Anterior cingulate cortex (tissue), 58 donors: ENCODE measurements around the gene SYS1.

ENCODE experiments used
- DNase-seq, 58 donors: peaks; one replicate each; lab custom pipeline; 2025; lab: John Stamatoyannopoulos, UW

The SYS1 gene

GRCh38 chr20:45362804-45363610 is at the start of gene SYS1:
Gene SYS1, plus strand, starts transcription at chr20:45363156. Its CDS starts 376 bp downstream, at chr20:45363532.
- DNase-seq, result peak; percentile 81 to 99 (median 97)

DNA sequence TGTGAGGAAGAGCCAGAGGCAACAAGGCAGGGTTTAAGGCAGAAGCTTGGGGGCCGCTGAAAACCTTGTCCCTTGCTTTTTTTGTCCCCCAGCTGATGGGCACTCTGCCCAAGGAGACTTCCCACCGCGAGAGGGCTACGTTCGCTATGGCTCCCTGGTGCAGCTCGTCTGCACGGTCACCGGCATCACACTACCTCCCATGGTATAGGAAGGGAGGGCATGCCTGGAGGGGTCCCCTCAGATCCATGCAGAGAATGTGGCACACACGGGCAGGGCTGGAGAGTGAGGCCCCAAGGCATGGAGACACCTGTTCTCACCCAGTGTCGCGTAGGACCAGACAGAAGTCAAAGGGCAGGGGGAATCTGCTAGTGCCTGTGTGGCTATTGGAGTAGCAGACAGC is 49.0 kb upstream of the SYS1 start:
- DNase-seq, result no peak

DNA sequence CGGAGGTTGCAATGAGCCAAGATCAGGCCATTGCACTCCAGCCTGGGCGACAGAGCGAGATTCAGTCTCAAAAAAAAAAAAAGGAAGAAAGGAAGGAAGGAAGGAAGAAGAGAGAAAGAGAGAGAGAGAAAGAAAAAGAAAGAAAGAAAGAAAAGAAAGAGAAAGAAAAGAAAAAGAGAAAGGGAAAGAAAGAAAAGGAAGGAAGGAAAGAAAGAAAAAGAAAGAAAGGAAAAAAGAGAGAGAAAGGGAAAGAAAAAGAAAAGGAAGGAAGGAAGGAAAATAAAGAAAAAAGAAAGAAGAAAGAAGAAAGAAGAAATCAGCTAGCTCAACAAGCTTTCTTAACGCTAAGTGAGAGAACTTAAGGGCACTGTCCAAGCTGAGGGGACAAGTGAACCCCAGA is 47.3 kb upstream of the SYS1 start:
- no peak for DNase-seq

GRCh38 chr20:45316150-45317080 is 46.5 kb upstream of the SYS1 start:
- DNase-seq, result no peak

GRCh38 chr20:45317826-45318225 is 45.1 kb upstream of the SYS1 start:
- DNase-seq, result no peak

GRCh38 chr20:45318386-45318939 is 44.5 kb upstream of the SYS1 start:
- DNase-seq, result no peak

- DNase-seq, result no peak
Observed at GRCh38 chr20:45318948-45319347, 44.0 kb upstream of the SYS1 start.

DNA sequence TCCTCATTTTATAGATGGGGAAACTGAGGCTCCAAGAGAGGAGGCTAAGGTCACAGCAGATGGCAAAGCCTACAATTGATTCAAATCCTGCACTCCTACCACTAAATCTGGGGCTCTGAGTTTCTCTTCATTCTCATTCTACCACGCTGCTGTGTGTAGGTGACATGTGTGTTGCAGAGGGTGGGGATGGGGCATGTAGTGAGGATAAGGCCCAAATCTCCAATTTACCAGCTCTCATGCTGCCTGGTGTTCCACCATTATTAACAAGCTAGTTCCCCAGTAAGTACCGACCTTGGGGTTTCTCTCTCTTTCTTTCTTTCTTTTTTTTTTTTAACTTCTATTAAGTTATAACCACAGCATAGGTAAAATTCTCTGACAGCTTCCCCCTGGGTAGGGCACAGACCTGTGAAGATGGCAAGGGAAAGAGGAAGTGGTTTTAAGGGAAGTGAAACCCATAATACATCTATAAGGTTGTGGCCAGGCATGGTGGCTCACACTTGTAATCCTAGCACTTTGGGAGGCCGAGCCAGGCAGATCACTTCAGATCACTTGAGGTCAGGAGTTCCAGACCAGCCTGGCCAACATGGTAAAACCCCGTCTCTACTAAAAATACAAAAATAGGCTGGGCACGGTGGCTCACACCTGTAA is 41.9 kb upstream of the SYS1 start:
- no peak for DNase-seq

GRCh38 chr20:45322952-45323383 is 40.0 kb upstream of the SYS1 start:
- peak in 45 of 58 donors; percentile 11 to 73 (median 48) for DNase-seq

DNA sequence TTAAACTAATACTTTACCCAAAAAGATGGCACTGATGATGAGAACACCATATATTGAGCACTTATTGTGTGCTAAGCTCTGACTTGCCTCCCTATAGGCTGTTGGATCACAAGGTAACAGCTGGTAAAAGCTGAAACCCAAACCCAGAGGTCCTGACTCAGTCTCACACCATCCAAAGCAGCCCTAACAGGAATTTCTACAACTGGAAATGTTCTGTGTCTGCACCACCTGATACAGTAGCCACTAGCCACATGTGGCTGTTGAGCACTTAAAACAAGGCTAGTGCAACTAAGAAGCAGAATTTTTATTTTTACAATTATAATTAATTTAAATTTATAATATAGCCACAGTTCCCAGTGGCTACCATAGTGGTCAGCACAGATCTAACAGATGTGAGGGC is 39.2 kb upstream of the SYS1 start:
- no peak for DNase-seq

GRCh38 chr20:45325371-45325770 is 37.6 kb upstream of the SYS1 start:
- no peak for DNase-seq

DNA sequence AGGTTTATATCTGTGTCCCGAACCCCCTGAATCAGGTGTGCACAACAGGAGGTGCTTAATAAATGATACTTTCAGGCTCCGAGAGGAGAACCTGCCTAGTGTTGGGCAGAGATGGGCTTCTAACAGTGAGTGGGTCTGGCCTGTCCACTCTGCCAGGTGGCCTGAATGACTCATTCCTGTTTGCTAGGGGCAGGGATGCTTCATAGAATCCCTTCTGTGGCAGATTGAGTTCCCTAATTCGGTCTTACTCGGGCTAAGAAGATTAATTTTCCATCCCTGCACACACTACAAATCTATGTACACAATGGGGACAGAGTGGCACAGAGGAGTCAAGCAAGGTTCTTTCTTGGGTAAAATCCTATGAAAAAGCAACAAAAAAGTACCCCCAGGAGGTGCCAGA is 34.5 kb upstream of the SYS1 start:
- DNase-seq, result no peak

- no peak for DNase-seq
Observed at GRCh38 chr20:45329497-45330319, 33.2 kb upstream of the SYS1 start.

DNA sequence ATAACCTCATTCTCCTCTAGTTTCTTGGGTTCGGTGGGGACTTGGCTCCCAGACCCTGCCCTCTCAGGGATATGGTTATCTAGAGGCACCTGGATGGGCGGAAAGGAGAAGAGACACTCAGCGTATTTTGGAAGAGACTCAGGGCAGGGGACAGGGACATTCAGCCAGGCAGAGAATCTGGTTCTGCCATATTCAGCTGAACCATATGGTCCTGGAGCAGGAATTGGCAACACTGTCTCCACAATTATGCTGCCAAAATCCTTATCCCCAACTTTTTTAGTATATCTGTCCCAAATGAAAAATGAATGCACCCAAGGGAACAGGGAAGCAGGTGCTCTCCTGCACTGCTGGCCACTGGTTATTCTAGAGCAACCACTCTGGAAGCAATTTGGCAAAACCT is 32.5 kb upstream of the SYS1 start:
- no peak for DNase-seq

DNA sequence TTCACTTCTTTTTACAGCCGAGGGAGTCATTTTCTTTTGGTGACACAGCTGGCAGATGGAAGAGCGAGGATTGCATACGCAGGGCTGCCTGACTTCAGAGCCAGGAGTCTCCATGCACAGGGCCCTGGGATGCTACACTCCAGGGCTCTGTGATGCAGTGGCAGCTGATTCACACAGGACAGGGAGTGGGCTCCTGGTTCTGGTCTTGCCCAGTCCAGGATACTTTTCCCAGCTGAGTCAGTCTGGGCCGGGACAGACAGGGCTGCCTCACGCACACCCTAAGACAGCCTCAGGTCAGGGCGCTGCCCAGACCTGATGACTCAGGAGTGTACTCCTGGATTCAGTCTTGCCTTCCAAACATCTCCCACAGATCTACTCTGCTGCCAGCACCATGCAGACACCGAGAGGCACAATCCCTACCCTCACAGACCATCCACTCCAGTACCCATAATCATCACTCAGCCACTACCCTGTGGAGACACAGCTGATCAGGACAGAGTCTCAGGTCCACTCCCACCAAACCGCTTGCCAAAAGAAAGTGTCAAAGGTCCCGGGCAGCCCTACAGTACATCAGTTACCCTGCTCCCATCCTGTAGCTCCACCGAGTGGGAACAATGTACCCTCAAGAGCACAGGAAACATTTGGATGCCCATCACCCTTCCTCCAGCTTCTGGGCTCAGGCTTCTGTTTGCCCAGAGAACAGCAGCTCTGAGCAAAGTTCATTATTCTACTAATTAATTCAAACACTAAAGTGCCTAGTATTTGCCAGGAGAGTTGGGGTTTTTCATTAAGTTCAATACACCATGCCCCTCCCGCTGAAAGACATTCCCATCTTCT is 26.2 kb upstream of the SYS1 start:
- DNase-seq, result peak in 20 of 58 donors; percentile 15 to 78 (median 38)

- peak in 3 of 58 donors; percentile 15 to 51 (median 37) for DNase-seq
Observed at GRCh38 chr20:45337367-45338120, 25.4 kb upstream of the SYS1 start.

- no peak for DNase-seq
Observed at GRCh38 chr20:45338121-45339030, 24.6 kb upstream of the SYS1 start.
